Chondrocyte (in vitro differentiated cells): ENCODE results near the gene MOSMO. TPM values are rescaled to one million over a fixed set of nuclear protein-coding genes. Genes with fewer than 3 reads are reported as not detected.

ENCODE experiments used
- DNase-seq: peaks from one replicate; pipeline ENCODE4 v3.0.0; 2021; ENCODE audit warnings: mixed read lengths, low spot score
- H3K27ac Mint-ChIP-seq: one replicate; pipeline ENCODE4 v1.8.0; 2021; ENCODE audit warnings: mild to moderate bottlenecking, moderate library complexity, mixed read lengths; ENCODE audit not compliant: unreplicated experiment
- H3K27me3 Mint-ChIP-seq: 2 replicates; pipeline ENCODE4 v1.8.0; 2021; ENCODE audit warnings: low read depth, mixed read lengths
- H3K36me3 Mint-ChIP-seq: 2 replicates; pipeline ENCODE4 v1.8.0; 2021; ENCODE audit warnings: low read depth, mixed read lengths
- H3K4me1 Mint-ChIP-seq: 2 replicates; pipeline ENCODE4 v1.8.0; 2021; ENCODE audit warnings: low read depth, mild to moderate bottlenecking, mixed read lengths
- H3K4me3 Mint-ChIP-seq: one replicate; pipeline ENCODE4 v1.8.0; 2021; ENCODE audit warnings: mild to moderate bottlenecking, moderate library complexity, mixed read lengths; ENCODE audit not compliant: unreplicated experiment
- H3K9me3 Mint-ChIP-seq: 2 replicates; pipeline ENCODE4 v1.8.0; 2021; ENCODE audit warnings: low read depth, mixed read lengths
- CTCF ChIP-seq: fragments of 200-600 bp; sonication (generic); IDR thresholded peaks from 2 replicates; pipeline ENCODE4 v1.5.0; 2021; ENCODE audit warnings: antibody characterized with exemption, mild to moderate bottlenecking, moderate library complexity
- total RNA-seq: library from RNA; stranded (reverse); gene quantifications from 3 replicates; pipeline ENCODE4 v1.2.1, GENCODE V29; 2021

MOSMO gene
- total RNA-seq, 1 donor from 2014 or later = 9.7 TPM

GRCh38 chr16:22027633-22028032 is 19.7 kb downstream of the MOSMO start:
- Mint-ChIP-seq H3K36me3 (peaks cover 3% of the 10 kb centered on the region), H3K27ac (no peak overlapping the region), H3K9me3 (peaks cover 4% of the 10 kb centered on the region), H3K4me1 (peaks cover 27% of the 10 kb centered on the region), H3K4me3 (no peak overlapping the region), H3K27me3 (no peaks in the 10 kb centered on the region)
- DNase-seq = no peak
- TF ChIP-seq CTCF = no peak

GRCh38 chr16:22029632-22030031 is 21.7 kb downstream of the MOSMO start:
- no peak for TF ChIP-seq CTCF
- DNase-seq = no peak
- H3K27ac Mint-ChIP-seq = no peak overlapping the region
- H3K27me3 Mint-ChIP-seq = no peaks in the 10 kb centered on the region
- peaks cover 3% of the 10 kb centered on the region for H3K36me3 Mint-ChIP-seq
- H3K9me3 Mint-ChIP-seq = peaks cover 4% of the 10 kb centered on the region
- no peak overlapping the region for H3K4me3 Mint-ChIP-seq
- H3K4me1 Mint-ChIP-seq = peaks cover 27% of the 10 kb centered on the region

DNA sequence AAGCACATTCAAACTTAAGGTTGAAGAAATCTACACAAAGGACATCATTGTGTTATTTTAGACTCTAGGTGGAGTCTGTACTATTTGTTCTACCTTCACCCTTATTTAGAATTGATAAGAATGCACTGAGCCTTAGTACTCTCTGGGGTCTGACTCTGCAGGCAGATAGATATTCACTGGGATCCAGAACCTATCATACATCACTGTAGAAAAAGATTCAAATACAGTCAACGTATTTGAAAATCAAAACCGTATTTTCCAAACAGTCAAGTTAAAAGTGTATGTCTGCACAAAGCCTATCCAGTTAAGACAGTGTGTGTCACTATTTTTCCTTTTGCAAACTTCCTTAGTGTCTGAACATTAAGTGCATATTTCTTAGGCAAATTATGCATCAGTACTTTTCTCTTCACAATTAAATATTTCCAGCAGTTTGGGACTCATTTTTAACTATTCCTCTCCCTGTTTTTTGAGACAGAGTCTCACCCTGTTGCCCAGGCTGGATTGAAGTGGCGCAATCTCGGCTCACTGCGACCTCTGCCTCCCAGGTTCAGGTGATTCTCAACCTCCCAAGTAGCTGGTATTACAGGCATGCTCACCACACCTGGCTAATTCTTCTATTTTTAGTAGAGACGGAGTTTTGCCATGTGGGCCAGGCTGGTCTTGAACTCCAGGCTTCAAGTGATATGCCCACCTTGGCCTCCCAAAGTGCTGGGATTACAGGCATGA is 22.3 kb downstream of the MOSMO start:
- TF ChIP-seq CTCF = no peak
- Mint-ChIP-seq H3K4me3 (no peak overlapping the region), H3K27me3 (no peaks in the 10 kb centered on the region), H3K36me3 (peaks cover 3% of the 10 kb centered on the region), H3K4me1 (peaks cover 27% of the 10 kb centered on the region), H3K9me3 (peaks cover 4% of the 10 kb centered on the region), H3K27ac (no peak overlapping the region)
- no peak for DNase-seq

DNA sequence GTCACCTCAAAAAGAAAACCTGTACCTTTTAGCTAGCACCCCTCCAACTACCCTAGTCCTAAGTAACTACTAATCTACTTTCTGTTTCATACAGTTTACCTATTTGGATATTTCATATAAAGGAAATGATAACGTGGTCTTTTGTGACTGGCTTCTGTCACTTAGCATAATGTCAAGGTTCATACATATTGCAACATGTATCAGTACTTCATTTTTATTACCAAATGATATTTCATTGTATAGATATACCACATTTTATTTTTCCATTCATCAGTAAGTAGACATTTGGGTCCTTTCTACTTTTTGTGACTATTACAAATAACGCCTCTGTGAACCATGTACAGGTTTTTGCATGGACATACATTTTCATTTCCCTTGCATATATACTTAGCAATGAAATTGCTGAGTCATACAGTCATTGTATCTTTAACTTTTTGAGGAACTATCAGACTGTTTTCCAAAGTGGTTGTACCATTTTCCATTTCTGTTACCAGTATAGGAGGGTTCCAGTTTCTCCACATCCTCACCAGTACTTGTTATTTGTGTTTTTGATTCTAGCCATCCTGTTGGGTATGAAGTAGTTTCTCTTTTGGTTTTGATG is 23.7 kb downstream of the MOSMO start:
- peaks cover 23% of the 10 kb centered on the region for H3K4me1 Mint-ChIP-seq
- H3K9me3 Mint-ChIP-seq = peaks cover 4% of the 10 kb centered on the region
- H3K27me3 Mint-ChIP-seq = no peaks in the 10 kb centered on the region
- DNase-seq = no peak
- peaks cover 3% of the 10 kb centered on the region for H3K36me3 Mint-ChIP-seq
- H3K27ac Mint-ChIP-seq = no peak overlapping the region
- no peak for TF ChIP-seq CTCF
- H3K4me3 Mint-ChIP-seq = no peak overlapping the region

DNA sequence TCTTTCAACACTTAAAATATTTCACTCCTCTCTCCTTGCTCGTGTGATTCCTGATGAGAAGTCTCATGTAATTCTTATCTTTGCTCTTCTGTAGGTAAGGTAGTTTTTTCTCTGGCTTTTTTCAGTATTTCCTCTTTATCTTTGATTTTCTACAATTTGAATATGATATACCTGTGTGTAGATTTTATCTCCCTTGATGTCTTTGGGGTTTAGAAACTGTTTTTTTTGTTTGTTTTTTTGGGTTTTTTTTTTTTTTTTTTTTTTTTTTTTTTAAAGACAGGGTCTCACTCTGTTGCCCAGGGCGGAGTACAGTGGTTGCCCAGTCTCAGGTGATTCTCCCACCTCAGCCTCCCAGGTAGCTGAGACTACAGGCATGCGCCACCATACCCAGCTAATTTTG is 26.6 kb downstream of the MOSMO start:
- no peaks in the 10 kb centered on the region for H3K27me3 Mint-ChIP-seq
- no peak overlapping the region for H3K4me3 Mint-ChIP-seq
- DNase-seq = no peak
- H3K4me1 Mint-ChIP-seq = peaks cover 4% of the 10 kb centered on the region
- TF ChIP-seq CTCF = no peak
- H3K27ac Mint-ChIP-seq = no peak overlapping the region
- peaks cover 4% of the 10 kb centered on the region for H3K36me3 Mint-ChIP-seq
- H3K9me3 Mint-ChIP-seq = peaks cover 4% of the 10 kb centered on the region
